GM19468 (cell line): ENCODE data around the gene OTUB2.

Source experiments
- ATAC-seq: cut with Tn5 transposase; IDR thresholded peaks from one replicate; pipeline ENCODE4 v1.9.1; 2021; ENCODE audit warnings: mild to moderate bottlenecking, moderate library complexity, moderate number of reproducible peaks; ENCODE audit not compliant: unreplicated experiment; ENCODE audit errors: extremely low read depth

OTUB2 gene

GRCh38 chr14:94081386-94081820 lies 55.3 kb downstream of the OTUB2 start:
- no peak for ATAC-seq

DNA sequence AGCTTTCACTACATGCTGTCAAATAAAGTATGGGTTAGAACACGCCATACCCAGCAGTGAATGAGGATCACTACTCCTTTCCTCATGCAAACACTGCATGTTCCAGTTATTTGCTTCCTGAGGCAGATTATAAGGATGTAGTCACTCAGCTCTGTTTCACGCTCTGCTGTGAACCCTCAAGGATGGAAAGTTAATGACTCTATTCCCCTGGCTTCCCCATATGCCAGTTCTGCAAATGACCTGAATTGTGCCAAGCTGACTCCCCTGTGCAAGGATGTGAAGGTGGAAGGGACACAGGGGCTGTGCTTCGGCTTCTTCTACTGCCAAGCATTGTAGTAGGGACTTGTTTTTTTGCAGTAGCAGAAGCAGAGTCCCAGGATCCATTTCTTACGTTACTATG lies 61.8 kb downstream of the OTUB2 start:
- no peak for ATAC-seq

- no peak for ATAC-seq
Measured at GRCh38 chr14:94088516-94088915, 62.4 kb downstream of the OTUB2 start.

DNA sequence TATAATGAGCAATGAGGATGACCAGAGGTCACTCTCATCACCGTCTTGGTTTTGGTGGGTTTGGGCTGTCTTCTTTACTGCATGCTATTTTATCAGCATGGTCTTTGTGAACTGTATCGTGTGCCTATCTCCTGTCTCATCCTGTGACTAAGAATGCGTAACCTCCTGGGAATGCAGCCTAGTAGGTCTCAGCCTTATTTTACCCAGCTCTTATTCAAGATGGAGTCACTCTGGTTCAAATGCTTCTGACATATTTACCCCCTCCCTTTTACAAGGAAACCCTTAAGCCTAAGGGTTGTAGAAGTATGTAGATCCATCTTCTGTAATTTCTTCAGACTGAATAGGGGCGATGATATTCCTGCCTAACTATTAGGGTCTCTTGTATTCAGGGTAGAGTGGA lies 63.3 kb downstream of the OTUB2 start:
- ATAC-seq: no peak

- ATAC-seq: no peak
Measured at GRCh38 chr14:94093418-94093817, 67.3 kb downstream of the OTUB2 start.

- no peak for ATAC-seq
Measured at GRCh38 chr14:94097091-94097490, 71.0 kb downstream of the OTUB2 start.
